AG10803 (cell line): Measurements from ENCODE around the gene UFD1.
"Not testable (repeated sequence)": the region's sequence is repeated elsewhere in the genome, so short reads cannot be mapped to it uniquely, and the experiment has no call there.

ENCODE experiments used
- DNase-seq: peaks from one replicate; pipeline ENCODE4 v3.0.0; 2010; ENCODE audit warnings: low read depth
- H3K4me3 ChIP-seq: 2 replicates; pipeline ENCODE4 v1.5.1; 2011; ENCODE audit warnings: mild to moderate bottlenecking, low read length, control low read depth
- CTCF ChIP-seq: conservative IDR thresholded peaks from 2 replicates; pipeline ENCODE4 v1.5.1; 2011; ENCODE audit warnings: mild to moderate bottlenecking, low read length, control low read depth, inconsistent platforms

The UFD1 gene

DNA sequence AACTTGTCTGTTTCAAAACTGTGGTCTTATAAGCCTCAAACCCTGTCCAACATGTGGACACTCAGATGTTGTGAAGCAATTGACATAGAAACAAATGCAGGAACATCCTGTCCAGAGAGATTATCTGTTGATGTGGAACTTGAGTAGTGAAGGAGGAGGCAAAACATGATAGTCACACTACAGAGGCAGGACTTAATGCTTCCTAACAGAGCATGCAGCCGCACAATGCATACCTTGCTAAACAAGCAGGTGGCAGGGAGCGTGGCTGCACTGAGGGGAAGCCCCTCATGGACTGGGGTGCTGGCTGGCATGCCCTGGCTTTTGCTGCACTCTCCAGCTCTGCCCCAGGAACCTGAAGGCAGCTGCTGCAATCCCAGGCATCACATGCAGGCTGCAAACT is 36.8 kb downstream of the UFD1 start:
- H3K4me3 ChIP-seq: no peak overlapping the region
- no peak for DNase-seq
- no peak for TF ChIP-seq CTCF

- TF ChIP-seq CTCF: no peak
- DNase-seq: no peak
These were observed 38.4 kb downstream of the UFD1 start for GRCh38 chr22:19440411-19441195.

DNA sequence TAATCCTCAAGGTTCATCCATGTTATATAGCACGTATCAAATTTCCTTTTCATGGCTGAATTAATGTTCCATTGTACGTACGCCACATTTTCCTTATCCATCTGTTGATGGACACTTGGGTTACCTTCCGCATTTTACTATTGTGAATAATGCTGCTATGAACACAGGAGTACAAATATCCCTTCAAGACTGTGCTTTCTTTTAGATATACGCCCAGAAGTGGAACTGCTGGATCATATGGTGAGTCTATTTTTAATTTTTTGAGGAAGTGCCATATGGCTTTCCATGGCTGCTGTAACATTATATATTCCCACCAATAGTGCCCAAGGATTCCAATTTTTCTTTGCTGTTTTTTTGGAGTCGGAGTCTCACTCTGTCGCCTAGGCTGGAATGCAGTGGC is 40.7 kb downstream of the UFD1 start:
- DNase-seq: no peak
- no peak overlapping the region for H3K4me3 ChIP-seq
- TF ChIP-seq CTCF: no peak

More at GRCh38 chr22:19440411-19441195, 38.4 kb downstream of the UFD1 start:
- H3K4me3 ChIP-seq: no peak overlapping the region

DNA sequence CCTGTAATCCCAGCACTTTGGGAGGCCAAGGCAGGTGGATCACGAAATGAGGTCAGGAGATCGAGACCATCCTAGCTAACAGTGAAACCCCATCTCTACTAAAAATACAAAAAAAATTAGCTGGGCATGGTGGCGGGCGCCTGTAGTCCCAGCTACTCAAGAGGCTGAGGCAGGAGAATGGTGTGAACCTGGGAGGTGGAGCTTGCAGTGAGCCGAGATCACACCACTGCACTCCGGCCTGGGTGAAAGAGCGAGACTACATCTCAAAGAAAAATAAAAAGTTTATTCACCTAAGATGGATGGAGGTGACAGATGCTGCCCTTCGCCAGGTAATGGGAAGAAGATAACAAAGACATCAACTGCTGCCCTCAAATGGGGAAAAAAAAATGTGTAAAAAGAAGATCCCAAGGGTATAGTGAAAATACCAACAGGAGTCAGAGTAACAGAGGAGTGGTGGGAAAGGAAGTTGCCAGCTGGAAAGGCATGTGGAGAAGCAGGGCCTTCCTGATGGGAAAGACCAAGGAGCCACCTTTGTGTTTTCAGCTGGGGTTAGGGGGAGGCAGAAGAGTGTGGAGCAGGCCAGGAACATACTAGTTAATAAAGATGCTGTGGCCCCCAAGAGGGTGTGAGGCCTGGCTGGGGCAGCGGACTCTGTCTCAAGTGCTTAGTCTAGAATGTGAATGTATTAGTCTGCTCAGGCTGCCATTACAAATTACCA is 42.4 kb downstream of the UFD1 start:
- H3K4me3 ChIP-seq, DNase-seq: not testable (repeated sequence)

DNA sequence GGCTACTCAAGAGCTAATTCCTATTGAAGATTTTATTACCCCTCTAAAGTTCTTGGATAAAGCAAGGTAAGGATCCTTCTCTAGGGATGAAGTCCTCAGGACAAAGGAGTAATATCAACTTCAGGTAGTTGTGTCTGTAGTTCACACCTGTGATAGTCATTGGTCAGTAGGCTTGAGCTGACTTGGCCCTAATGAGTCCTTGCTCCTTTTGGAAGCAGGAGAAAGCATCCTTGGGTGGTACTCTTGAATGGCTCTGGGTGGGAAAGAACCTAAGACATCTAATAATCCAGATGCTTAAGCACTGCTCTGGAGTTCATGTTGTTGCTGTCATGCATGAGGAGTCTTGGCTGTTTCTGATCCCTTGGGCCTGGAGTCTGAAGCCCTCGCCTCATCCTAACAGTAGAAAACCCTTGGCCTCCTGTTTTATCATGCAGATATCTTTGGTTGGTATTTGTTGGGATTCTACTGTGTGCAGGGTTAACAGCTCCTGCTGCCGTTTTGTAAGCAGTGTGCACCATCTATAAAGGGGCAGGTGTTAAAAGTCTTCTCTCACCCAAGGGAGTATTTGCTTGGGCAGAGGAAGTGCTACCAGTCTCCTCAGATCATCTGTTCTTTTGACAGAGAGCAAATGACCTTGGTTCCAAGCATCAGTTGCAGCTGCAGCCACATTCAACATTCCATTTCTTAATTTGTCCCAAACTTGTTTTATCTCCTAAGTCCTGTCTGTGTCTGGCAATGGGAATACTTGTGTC is 44.0 kb downstream of the UFD1 start:
- no peak overlapping the region for H3K4me3 ChIP-seq
- TF ChIP-seq CTCF: no peak
- no peak for DNase-seq

DNA sequence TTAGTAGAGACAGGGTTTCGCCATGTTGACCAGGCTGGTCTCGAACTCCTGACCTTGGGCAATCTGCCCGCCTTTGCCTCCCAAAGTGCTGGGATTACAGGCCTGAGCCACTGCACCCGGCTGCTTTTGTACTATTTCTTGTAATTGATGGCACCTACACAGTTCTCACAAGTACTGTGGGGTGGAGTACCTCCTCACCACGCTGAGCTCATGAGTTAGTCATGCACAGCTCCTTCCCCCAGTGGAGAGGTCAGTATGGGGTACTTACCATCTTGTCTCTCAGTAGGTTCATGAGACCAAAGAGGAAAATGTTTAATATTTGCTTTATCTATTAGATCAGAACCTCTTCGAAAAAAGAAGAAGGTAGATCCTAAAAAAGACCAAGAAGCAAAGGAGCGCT is 44.6 kb downstream of the UFD1 start:
- no peak overlapping the region for H3K4me3 ChIP-seq
- no peak for TF ChIP-seq CTCF
- no peak for DNase-seq

- DNase-seq: peak; percentile 93
- TF ChIP-seq CTCF: no peak
These were observed 46.7 kb downstream of the UFD1 start, which contains the start of gene MRPL40 for GRCh38 chr22:19432133-19432851. MRPL40 (plus strand) TSS chr22:19432545; CDS start chr22:19432555, 10 bp downstream.

More at GRCh38 chr22:19432133-19432851, 46.7 kb downstream of the UFD1 start, which contains the start of gene MRPL40:
- peak within 1 kb of the TSS; percentile 91 for H3K4me3 ChIP-seq
